Fibroblast of villous mesenchyme (primary cell): ENCODE results near the gene DUSP3. TPM values are rescaled to one million over a fixed set of nuclear protein-coding genes. Genes with fewer than 3 reads are reported as not detected.

Experiments used
- DNase-seq: peaks from one replicate; pipeline ENCODE4 v3.0.0-alpha.2; 2010; ENCODE audit warnings: low read depth
- H3K4me3 ChIP-seq: 2 replicates; pipeline ENCODE4 v1.5.1; 2011; ENCODE audit warnings: low read depth, mild to moderate bottlenecking, low read length
- CTCF ChIP-seq: IDR thresholded peaks from 2 replicates; pipeline ENCODE4 v1.5.1; 2012; ENCODE audit warnings: low read depth, mild to moderate bottlenecking, low read length; ENCODE audit not compliant: insufficient read depth
- total RNA-seq: library from RNA; depleted of rRNA; stranded (reverse); fragments of >200 nt; gene quantifications from 2 replicates; pipeline ENCODE4 v1.2.3, GENCODE V29; 2012

The DUSP3 gene
- total RNA-seq, 1 donor, result 95.9 TPM

- no peak overlapping the region for H3K4me3 ChIP-seq
- no peak for DNase-seq
- TF ChIP-seq CTCF, result no peak
Measured at GRCh38 chr17:43769859-43770258, 8.9 kb downstream of the DUSP3 start.

- DNase-seq, result no peak
- no peak overlapping the region for H3K4me3 ChIP-seq
- no peak for TF ChIP-seq CTCF
Measured at GRCh38 chr17:43769426-43769825, 9.4 kb downstream of the DUSP3 start.

GRCh38 chr17:43768943-43769342 lies 9.8 kb downstream of the DUSP3 start:
- TF ChIP-seq CTCF, result no peak
- H3K4me3 ChIP-seq, result no peak overlapping the region
- DNase-seq, result no peak

GRCh38 chr17:43768382-43768781 lies 10.4 kb downstream of the DUSP3 start:
- DNase-seq, result no peak
- no peak overlapping the region for H3K4me3 ChIP-seq
- TF ChIP-seq CTCF, result no peak

- TF ChIP-seq CTCF, result no peak
Measured at GRCh38 chr17:43767713-43768059, 11.1 kb downstream of the DUSP3 start.

GRCh38 chr17:43767053-43767712 lies 11.6 kb downstream of the DUSP3 start:
- no peak overlapping the region for H3K4me3 ChIP-seq
- no peak for TF ChIP-seq CTCF
- DNase-seq, result no peak

More at GRCh38 chr17:43767713-43768059, 11.1 kb downstream of the DUSP3 start:
- no peak overlapping the region for H3K4me3 ChIP-seq
- DNase-seq, result no peak
